ENCODE data around the gene SMPX.

SMPX gene

DNA sequence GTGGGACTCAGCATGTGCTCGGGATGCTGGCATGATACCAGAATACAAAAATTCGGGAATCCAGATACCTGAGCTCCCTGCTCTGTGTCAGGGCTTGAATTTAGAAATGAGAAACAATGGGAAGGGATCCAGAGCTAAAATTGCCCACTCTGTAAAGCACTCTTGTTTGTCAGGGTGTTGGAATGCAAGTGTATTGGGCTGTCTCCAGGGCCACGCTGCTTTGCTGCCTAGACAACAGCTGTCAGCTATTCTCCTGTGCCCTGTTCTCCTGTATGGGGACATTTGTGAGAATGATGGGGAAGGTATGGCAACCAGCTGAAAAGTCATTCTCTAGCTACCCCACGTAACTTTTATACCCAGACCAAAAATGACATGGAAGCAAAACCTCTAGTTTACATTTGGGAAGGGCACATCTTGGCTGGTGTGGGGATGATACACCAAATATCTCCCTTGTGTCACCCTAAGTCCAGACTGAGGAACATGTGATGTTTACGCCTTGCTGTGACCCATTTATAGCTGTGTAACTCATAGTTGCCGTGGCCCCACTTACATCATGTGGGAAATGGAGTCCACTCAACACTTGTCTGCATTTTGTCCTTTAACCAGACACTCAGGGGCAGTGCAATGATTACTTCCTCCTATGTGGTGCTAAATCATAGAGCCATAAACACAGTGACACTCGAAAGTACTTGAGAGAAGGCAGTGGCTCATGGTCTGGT, 46.6 kb downstream of the SMPX start:
- DNase-seq = no peak

DNA sequence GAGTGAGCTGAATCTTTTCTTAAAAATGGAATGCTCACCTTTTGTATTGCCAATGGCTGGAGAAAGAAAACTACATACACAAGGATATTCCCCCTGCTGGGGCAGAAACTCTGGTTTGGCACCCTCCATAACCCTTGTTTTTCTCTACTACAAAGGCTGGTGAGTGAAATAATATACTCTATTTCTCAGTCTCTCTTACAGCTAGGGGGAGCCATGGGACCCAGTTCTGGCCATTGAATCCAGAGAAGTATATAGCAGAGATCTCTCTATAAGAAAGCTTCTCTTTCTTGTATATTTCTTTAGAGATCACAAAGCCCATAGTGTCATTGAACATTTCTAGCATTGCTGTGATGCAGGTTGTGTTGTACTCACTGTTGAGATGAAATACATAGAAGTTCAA, 49.8 kb downstream of the SMPX start:
- DNase-seq = no peak

DNA sequence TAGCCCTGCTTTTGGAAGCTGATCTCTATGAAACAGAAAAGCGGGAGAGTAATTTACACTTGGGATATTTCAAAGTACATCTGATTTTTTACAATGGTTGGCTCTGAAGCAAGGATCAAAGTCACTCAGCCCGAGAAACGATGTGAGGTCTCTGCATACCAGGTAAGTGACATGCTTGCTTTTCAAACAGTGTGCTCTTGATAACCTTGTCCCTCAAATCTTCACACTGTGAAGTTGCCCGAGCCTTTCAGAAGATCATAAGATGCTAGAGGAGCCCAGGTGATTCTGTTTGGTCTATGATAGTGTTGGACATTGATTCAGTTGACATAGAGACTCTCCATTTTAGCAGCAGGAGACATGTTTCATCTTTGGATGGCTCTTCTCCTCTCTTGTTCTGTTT, 52.7 kb downstream of the SMPX start:
- no peak for DNase-seq

DNA sequence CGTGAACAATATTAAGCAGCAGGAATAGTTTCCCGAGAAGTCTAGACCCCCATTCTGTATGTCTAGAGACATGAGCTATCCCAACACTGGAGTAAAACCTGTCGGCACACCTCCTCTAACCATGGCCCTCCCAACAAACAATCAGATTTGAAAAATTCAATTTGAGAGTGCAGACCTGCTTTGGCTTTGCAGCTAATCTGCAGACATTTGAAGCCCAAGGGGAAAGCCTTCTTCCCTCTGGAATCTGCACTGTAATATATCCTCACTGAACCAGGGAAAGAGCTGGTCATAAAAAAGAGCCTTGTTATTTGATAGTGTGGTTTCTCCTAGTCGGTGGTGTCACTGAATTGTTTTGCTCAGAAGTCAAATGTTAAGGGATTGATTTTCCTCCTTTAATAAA, 55.2 kb downstream of the SMPX start:
- DNase-seq = no peak

DNA sequence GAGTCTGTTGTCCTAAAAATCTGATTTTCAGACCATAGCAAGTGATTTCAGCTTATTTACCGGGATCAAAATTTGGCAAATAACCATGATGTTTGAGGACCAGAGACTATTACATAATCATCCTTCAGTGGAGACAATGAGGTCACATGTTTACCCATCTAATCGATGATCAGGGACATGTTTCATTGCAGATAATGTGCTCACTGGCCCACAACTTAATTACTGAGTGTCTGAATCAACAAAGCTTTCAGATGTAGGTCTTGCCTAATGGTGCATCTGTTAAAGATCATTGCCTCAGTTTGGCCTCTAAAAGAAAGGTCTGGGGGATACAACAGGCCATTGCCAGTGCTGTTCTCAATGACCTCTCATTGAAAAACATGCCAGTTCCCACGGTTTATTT, 56.9 kb downstream of the SMPX start:
- no peak for DNase-seq

DNA sequence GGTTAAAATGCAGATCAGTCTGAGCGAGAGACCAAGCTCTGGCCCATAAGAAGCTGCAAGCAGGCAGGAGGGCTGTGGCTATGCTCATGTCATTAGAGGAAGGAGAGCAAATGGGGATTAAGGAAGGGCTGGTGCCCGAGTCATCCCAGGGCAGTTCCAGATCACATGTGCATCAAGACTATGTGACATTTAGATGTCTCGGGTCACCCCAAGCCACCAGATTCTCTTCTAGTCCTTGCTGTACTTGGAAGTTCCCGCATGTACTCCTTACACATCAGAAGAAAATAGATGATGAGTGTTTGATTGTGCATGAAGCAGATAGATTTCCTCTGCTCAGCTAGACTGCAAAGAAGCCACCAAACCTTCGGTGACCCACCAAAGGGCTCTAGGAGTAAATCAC, 57.6 kb downstream of the SMPX start:
- no peak for DNase-seq

DNA sequence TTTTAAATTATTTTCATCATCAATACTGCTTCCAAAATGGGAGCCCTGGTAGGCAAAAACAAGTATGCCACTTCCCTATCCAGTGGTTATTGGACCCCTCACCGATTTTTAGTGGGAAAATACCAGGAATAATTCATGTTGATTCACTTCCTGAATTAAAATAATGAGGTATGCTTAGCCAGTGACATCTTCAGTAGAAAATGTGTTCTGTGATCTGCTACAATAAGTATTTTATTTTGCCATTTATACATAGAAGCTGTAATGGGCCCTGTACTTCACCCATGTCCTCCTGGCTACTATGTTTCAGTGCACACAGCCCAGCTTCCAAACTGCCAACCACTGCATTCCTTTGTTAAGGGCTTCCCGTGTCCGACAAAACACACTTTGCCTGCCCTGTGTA, 58.8 kb downstream of the SMPX start:
- no peak for DNase-seq

DNA sequence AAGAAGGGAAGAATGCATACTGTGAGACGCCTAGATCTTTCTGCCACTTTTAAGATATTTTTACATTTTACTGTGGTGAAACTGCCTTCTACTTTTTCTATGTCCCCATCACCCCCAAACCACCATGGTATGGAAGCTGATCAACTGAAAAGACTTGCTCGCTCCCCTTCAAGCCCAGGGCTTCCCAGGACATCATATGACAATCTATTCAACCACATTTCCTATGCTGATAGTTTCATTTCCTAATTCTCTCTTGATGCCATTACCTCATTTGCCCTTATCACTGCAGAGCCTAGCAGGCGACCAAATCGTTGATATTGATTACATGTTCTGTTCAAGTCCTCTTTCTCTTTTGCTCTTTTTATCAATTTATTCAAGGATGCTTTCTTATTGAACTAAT, 59.6 kb downstream of the SMPX start:
- DNase-seq = no peak

DNA sequence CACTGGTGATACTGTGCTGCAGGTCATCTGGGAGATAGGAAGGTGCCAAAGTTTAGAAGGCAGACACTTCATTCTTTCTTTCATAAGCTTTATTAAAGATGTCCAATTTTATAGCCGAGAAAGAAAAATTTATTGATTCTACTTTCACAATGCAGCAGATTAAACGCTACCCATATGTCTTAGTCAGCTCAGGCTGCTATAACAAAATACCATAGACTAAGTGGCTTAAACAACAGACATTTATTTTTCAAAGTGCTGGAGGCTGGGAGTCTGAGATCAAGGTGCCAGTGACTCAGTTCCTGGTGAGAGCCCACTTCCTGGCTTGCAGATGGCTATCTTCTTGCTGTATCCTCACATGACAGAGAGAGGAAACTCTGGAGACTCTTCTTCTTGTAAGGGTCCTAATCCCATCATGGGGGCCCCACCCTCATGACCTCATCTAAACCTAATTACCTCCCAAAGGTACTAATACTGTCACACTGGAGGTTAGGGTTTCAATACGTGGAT, 66.4 kb downstream of the SMPX start:
- DNase-seq = no peak

DNA sequence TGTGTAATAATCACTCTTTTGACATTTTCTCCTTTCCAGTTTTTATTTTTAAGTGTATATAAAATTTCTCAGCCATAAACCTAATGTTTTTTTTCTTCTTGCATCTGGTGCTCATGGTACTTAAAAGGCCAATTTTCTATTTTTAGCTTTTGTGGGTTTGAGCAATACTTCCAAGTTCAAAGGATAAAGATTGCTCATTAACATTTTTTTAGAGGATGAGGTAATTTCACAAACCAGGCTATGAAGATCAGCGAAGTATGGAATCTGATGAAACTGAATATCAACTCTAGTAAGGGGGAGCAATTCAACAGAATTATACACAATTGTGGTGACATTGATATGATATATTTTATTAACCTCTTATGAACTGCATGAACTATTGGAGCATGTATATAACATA, 74.0 kb downstream of the SMPX start:
- DNase-seq = no peak

DNA sequence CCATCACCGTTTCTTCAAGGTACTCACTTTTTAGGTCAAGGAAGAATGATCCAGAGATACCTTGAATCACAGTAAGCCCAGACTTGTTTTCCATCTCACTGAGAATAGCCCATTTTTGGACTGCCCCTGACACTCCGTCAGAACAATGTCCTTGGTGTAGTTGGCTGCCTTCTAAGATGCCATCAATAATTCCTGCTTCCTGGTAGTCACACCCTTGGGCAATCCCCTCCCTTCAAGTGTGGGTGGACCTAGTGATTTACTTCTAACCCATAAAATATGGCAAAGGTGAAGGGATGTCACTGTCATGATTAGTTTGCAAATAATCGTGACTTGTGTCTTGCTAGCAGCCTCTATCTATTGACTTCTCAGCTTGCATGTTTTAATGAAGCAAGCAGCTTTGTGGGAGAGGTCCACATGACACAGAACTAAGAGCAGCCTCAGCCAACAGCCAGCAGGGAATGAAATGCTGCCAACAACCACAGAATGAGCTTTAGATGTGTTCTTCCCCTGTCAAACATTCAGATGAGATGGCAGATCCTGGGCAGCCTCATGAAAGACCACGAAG, 79.8 kb downstream of the SMPX start:
- DNase-seq = no peak

DNA sequence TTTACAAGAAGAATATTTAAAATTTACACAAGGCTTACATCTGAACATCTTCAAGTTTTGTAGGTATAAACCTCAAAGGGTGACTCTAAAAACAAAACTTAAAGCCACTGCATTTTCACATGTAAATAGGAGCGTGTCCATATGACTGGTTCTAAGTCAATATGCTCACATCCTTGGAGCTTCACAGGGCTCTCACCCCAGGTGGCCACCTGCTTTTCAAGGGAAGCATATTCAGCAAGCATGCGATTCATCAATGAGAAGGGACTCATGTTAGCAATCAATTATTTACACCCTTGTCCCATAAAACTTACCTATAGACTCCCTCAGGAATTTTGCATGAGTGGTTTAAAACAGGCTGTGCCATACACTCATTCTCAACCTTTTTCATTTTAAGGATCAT, 82.0 kb downstream of the SMPX start:
- no peak for DNase-seq

DNA sequence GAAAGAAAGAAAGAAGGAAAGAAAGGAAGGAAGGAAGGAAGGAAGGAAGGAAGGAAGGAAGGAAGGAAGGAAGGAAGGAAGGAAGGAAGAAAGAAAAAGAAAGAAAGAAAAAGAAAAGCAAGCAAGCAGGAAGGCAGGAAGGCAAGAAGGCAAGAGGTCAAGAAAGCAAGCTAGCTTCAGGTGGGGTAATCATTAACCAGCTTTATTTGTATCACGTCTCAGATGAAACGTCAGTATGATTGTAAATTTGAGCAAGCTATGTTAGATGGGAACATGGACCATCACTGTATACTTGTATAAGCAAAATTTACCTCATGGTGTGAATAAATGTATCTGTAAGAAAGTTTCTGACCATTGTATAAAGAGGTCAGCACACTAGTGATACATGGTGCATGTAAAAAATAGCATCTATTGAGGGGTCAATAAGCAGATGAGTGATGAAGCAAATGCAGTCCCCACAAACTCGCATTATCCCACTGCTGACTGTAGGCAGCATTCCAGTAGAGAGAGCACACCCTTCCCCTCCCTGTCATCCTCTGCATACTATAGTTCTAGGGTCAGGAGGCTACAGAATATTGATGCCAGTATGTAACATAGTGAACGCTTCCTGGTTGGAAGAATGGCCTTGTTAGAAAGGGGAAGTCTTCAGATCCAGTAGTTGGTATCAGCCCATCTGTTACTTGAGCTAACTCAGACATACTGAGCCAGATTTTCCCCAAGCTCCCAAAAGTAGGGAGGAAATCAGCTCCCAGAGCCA, 83.3 kb downstream of the SMPX start:
- no peak for DNase-seq

DNA sequence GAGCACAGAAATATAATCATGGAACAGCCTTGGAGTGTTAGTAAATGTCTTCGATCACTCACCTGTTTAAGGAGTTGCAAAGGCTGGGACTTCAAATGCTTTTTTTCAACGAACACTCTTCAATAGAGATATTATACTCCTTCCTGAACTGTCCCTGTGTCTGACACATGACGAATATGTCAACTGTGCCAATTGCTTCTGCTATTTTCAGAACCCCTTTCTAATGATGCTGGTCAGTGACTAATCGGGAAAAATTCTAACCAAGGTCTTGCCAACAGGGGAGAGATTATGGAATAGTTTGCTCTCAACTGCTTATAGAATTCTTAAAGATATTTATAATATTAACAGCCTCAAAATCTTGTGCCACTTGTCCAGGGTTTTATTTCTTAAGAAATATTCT, 91.2 kb downstream of the SMPX start:
- no peak for DNase-seq

DNA sequence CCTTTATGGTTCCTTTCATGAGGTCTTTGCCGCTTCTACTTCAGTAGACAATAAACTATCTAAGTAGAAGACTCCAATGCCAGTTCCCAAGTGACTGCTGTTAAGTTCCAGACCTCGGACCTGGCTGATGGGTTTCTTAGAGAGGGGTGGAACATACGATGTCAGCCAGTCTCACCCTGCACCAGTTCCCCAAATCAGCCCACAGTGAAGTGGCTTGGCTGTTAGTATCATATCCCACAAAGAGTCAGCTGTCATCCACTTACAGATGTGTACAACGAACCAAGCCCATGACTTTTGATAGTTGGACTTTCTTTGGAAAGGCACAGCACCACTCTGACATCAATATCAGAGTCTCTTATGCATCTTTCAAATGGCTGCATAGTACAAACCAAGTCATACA, 91.7 kb downstream of the SMPX start:
- no peak for DNase-seq

DNA sequence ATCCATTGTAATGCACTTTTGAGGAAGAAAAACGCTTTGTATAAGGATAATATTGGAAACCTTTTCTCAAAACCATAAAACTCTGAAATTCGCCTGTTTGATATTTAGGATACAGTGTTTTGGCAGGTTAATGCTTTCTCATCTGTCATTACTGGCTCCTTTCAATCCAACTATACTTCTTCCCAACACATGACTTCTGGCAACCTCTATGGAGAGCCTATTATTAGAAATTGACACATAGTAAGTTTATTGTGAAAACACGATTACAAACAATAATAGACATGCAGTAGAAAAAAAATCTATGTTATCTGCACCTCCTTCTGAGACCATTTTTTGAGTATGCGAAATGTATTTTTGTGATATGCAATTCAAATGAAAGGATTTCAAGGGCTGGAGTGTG, 95.2 kb downstream of the SMPX start:
- no peak for DNase-seq

DNA sequence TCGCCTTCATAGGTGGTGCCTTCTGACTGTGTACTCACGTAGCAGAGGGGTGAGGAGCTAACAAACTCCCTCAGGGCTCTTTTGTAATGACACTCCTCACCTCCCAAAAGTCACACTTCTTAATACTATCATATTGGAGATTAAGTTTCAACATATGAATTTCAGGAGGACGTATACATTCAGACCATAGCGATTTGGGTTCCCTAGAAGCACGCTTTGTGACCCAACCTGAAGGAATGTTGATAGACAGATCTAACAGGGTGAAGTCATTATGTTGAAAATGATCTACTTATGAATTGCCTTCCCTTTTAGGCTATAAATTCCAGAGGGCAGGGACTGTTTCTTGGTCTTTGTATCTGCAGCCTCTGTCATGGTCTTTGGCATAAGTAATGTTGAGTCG, 96.6 kb downstream of the SMPX start:
- no peak for DNase-seq

DNA sequence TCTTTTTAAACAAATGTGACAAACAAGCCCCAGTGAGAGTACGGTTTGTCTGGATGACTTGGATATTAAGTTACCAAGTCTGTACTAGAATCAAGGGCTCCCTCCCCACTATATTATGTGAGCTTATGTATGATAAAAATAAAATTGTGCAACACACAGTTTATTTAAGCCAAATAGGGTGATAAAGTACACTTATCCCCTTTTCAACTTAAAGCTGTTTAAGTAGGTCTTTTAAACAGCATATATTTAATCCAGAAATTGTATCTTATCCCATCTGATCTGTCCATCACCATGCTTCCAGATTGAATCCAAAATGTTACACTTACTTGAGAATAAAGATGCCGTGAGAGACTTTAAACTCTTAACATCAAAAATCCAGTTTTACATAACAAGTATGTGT, 97.8 kb downstream of the SMPX start:
- no peak for DNase-seq

DNA sequence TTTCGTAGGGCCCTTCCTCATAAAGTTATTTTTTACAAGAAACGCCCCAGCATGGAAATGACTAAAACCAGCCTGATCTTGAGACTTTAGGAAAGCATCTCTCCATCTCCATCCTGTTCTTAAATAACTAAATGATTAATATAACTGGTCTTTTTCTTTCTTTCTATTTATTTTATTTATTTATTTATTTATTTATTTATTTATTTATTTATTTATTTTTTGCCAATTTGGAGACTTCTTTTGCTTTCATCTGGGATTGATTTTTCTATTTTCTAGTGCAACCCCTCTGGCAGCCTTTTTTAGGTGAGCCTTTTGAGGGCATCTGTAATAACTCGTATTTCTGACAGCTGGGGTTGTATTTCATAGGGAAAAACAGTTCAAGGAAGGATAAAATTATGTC, 98.6 kb downstream of the SMPX start:
- DNase-seq = no peak

DNA sequence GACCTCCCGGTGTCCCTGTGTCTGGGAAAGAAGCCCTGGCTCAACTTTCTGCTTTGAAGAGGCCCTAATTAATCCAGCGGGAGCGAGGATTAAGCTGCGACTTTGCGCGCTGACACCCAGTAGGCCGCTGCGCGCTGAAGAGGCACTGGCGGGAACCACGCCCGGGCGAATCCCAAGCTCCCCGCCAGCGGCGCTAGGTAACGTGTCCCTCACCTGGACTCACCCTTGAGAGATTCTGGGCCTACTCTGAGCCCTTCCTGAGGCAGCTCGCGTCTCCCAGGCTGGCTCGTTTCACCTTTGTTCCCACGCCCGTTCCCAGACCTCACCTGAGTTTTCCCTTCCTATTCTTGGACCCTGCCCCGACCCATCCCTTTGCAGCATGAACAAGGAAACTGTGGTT, 99.2 kb downstream of the SMPX start:
- DNase-seq = no peak

DNA sequence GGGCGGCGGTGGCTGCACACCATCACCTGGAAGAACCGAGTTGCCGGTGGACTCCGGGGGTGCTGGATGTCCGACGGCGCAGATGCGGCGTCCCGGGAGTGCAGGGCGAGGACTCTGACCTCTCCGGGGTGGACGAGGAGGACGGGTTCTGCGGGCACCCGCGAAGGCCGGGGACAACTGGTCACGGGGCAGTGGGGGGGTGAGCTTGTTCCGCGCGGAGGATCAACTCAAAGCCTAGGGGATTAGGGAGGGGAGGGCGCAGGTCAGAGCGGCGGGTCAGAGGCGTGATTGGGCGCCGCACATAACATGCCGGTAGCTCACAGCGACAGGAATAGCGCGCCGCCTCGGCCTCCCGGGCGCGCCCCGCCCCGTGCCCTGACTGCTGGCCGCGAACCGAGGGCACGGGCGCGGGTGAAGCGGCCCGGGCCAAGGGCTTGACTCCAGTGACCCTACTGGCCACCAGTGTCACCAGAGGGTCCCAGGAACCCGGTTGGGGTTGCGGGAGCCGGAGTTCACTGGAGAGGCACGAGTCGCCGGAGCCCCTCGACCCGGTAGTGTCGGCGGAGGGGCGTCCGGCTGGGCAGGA, 99.7 kb downstream of the SMPX start, which contains the start of gene KLHL34:
KLHL34 (minus strand) TSS at position 179 of the 586 bp plus-strand sequence. CDS start 542 bp downstream, outside the sequence.
- DNase-seq = no peak

DNA sequence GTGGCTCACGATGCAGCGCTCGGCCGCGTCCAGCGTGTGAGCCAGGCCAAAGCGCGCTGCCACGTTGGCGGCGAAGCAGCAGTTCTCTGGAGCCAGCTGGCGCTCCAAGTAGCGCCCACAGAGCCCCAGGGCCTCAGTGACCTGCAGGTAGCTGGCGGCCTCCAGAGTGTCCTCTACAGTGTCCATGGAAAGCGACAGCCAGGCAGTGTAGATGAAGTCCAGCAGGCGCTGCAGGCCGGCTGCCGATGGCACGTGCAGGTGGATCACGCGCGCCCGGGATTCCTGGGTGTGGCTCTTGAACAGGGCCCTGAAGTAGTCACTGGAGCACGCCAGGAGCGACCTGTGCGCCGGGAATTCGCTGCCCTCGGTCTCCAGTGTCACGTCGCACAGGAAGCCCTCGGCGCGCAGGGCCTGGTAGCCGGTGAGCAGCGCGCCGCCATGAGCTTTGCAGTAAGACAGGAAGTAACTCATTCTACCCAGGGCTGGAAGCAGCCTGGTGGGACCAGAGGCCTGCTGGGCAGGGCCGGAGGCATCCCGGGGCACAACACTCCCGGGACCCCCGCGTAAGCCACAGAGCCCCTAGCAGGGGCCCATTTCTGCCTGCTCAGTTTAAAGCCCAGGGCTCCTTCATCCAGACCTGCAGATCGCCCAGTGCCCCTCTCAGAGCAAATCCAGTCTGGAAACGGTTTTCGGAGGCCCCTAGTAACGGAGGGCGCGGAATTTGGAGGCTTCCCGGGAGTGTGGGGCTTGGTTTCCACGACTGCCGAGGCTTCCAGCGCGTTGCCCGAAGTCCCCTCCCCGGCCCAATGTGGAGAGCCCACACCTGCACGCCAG, 100.4 kb downstream of the SMPX start:
- DNase-seq = no peak
